NCI-H524 (cell line): ENCODE data around the gene CUX1.
A peak's percentile ranks its signal among the peaks of the same experiment; 100 is the strongest.
"Not testable (repeated sequence)": the region's sequence is repeated elsewhere in the genome, so short reads cannot be mapped to it uniquely, and the experiment has no call there.

Experiments used
- DNase-seq, 2 experiments: peaks; one replicate each; lab custom pipeline; 2025; lab: John Stamatoyannopoulos, UW

Gene CUX1

DNA sequence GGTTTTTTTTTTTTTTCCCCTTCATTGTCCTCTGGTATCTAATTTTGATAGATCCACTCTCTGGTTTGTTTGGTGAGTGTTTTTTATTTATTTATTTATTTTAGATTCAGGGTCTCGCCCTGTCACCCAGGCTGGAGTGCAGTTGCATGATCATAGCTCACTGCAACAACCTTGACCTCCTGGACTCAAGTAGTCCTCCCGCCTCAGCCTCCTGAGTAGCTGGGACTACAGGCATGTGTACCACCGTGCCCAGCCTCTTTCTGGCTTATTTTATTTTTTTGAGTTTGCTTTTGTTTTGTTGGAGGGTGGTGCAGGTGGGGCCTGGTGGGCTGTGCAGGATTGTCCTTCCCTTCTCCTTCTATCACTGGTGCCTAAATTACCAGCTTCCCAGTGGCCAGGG, 282.0 kb downstream of the CUX1 start:
- DNase-seq: no peak

DNA sequence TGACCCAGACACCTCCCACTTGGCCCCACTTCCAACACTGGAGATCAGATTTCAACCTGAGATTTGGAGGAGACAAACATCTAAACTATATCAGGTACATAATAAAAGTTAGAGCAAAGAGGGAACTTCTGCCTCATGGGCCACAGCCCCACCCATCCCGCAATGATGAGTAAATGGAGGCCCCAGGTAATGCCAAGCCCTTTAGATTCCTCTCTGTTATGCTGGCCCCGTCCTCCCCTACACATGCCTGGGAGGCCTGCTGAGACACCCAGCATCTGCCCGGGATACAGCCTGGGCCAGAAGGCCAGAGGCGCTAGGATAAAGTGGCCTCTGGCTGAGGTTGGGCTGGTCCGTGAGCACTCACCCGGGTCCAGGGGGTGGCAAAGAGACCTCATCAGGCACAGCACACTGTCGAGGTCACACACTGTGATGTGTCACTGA, 283.7 kb downstream of the CUX1 start:
- no peak for DNase-seq

DNA sequence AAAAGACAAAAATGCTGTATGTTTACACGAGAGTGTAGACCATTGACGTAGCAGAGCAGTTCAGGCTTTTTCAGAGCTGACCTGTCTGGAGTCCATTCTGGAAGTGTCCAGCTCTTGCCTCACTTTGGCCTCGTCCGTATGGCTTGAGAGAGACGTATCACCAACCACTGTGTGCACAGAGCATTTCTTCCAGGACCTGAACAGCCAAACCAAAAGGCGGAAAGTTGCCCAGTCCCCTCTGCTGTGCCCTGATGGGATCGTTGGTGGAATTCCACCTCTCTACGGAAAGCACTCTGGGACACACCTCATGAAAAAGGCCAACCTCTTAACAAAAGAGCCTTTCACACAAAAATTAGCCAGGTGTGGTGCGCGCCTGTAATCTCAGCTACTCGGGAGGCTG, 284.5 kb downstream of the CUX1 start:
- DNase-seq: no peak

DNA sequence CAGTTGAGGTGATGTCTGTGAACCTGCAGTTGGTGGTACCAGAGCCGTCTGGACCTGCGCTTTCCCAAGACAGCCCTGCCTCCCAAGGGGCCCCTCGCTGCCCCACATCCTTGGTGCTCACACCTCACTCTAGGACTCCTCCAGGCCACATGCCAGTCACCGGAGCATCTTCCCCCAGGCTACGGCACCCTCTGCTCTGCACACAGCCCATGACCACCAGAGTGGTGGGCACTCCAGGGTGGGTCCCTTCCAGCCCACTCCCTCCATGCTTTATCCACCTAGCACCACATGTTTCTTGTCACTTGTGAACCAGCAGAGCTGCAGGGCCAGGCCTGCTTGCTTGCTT, 285.6 kb downstream of the CUX1 start:
- no peak for DNase-seq

DNA sequence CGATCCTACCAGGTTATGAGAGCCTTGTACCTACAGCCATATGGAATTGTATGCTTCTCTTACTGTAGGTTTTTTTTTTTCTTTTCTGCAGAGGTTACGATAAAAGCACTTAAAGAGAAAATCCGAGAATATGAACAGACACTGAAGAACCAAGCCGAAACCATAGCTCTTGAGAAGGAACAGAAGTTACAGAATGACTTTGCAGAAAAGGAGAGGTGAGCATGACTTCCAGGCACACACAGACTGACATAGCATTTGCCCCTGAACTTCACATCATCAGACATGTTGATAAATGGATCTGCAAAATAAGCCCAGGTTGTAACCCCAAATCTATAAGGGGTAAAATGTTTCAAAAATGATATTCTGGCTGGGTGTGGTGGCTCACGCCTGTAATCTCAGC, 286.8 kb downstream of the CUX1 start:
- DNase-seq: no peak

DNA sequence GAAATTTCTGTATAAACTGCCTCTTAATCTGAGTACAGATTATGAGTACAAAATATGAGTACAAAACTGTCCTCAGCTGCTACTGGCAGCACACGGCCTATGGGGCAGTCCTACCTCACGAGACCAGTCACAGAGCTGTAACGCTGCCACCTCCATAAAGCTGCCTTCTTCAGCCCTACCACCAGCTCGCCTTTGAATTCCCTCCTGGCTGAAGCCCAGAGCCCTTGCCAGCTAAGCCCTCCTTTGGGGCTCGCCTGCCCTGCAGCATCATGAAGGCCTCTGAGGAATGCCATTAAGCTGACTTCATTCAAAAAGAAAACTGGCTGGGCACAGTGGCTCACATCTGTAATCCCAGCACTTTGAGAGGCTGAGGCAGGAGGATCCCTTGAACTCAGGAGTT, 289.2 kb downstream of the CUX1 start:
- DNase-seq: no peak

DNA sequence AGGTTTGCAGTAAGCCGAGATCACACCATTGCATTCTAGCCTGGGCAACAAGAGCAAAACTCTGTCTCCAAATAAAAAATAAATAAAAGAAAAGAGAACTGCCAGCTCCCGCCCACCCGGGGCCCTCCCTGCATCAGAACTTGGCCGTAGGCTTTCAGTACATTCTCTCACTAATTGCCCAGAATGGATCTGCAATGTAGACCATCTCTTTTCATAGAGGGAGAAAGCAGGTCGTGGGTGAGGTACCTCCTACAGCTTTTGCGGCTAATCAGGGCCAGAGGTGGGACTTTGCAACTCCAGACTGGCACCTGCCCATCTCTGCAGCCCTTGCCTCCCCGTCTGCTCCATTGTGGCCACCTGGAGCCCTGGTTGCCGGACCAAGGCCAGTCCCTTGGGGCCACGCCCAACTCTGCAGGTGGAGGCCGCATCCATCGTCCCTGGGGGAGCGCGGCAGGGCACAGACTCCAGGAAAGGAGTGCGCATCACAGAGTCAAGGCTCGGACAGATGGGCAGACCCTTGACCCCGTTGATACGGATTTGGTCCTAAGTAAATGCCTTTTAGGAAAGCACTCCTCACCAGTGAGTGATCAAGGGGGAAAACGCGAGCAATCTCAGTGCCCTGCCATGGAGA, 290.2 kb downstream of the CUX1 start:
- DNase-seq: no peak

DNA sequence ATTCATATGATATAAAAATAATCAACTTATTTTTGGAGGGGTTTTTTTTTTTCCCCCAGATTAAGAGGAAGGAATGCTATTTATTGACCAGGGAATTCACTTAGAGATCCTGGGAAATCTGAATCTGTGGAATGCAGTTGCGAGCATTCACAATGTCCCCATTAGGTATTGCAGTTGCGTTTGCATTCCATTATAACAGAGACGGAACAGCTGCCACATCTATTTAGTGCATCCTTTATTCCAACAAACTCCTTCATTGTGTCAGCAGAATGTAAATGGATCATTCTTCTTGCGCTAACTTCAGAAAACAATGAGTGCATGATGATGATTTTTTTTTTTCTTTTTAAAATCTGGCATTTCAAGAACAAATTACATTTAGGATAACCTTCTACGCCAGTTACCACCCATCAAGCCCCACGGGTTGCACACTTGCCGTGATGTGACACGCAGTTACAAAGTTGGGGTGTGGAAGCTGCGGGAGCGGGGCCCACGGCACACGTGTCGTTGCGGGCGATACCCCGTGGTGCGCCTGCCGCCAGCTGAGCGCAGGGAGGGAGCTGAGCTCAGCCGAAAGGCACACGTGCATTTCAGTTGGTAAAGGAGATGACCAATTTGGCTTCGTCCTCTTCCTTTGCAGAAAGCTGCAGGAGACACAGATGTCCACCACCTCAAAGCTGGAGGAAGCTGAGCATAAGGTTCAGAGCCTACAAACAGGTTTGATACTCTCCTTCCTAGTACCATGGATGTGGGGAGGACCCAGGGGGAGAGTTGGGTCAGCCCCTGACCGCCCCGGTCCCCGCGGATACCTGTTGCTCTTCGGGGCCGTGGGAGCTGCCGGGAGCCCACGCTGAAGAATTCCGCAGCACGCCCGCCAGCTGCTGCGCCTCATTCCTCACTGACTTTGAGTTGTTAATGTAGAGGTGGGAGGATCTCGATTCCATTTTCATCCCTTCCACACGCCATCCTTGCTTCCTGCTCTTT, 293.9 kb downstream of the CUX1 start:
- no peak for DNase-seq

DNA sequence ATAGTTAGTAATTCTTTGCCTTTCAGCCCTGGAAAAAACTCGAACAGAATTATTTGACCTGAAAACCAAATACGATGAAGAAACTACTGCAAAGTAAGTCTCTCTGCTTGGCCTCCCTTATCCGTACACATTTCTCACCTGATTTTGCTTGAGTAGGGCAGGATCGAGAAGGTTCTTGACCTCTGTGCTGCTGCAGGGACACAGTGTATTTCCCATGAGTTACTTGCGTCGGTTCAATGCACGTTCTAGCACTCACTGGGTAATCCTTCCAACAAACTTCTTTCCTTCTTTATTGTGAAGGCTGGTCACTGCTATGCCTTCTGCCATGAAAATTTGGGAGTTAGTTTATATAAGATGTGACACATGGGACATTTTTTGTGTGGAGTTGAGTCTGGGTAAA, 297.8 kb downstream of the CUX1 start:
- no peak for DNase-seq

DNA sequence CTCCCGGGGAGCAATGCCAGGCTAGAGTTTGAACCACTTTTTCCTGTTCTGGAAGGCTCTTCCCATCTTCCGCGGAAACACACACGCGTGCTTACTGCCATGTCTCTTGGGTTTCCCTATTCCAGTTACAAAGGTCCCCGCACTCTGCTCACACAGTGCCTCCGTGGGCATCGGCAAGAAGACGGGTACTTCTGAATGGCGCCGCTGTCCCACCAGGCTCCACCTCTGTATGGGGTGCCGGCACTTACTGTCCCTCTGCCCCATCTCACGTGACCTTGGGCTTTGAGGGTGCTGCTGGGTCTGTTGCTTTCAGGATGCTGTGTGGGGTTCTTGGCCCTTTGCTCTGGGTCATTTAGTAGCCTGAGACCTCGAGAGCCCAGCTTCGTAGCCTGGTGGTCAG, 298.5 kb downstream of the CUX1 start:
- no peak for DNase-seq

DNA sequence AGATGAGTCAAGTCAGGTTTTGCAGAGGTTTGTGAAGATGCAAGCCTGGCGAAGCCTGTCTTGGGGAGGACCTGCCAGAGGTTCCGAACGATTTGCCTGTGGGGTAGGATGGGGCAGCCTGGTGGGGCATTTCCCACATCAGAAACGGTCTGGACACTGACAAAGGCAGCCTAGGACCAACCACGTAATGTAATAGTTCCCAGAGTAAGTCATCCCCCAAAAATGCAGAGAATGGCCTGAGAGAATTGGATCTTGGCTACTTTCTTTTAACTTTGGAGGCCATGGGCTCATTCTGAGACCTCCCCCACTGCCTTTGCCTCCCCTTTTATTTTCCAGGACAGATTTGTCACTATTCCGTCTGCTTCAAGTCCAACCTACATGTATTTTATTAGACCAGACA, 300.3 kb downstream of the CUX1 start:
- DNase-seq: no peak

DNA sequence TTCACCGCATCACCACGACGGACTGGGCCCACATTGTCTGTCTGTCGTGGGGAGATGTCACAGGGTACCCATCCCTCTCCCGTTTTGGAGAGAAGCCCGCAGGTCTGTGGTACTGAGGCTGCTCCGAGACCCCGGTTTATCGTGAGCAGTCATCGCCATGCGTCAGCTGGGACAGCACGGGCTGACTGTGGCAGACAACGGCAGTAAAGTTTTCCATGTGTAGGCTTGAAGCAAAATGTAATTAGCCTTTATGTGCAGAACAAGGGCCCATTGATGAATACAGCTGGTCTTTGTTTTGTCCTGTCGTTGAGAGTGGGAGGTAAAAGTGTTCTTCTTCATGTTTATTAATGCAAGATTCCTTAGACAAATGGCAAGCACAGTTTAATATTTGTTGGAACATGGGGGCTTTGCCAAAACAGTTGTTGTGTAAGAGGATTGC, 301.8 kb downstream of the CUX1 start:
- DNase-seq: no peak

DNA sequence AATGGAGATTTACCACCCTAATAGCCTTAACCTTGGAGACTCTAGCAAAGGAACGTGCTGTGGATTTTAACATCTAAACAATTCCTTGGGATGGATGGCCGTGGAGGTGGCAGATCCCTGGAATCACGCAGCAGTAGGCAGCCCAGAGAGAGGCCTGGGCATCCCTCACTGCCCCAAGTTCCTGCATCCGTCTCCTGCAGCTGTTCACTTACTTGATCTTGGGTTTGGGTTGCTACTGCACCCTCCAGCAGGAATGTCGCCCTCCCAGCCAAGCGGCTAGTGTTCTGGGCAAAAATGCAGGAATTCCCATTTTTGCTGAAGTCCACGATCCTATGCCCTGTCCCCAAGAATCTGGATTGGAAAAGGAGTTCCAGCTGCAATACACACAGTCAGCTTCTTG, 302.5 kb downstream of the CUX1 start:
- no peak for DNase-seq

DNA sequence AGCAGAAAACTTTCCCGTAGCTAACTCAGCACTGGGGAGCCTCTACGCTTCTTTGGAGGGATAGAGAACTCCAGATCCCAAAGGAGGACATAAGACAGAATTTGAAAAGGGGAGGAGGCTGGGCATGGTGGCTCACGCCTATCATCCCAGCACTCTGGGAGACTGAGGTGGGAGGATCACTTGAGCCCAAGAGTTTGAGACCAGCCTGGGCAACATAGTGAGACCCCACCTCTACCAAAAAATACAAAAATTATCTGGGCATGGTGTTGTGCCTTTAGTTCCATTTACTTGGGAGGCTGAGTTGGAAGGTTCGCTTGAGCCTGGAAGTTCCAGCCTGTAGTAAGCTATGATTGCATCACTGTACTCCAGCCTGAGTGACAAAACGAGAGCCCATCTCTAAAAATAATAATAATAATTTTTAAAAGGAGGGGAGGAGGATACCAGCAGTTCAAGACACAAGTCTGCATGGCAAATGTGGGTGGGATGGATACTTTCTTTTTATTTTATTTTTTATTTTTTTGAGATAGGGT, 303.3 kb downstream of the CUX1 start:
- DNase-seq: no peak

DNA sequence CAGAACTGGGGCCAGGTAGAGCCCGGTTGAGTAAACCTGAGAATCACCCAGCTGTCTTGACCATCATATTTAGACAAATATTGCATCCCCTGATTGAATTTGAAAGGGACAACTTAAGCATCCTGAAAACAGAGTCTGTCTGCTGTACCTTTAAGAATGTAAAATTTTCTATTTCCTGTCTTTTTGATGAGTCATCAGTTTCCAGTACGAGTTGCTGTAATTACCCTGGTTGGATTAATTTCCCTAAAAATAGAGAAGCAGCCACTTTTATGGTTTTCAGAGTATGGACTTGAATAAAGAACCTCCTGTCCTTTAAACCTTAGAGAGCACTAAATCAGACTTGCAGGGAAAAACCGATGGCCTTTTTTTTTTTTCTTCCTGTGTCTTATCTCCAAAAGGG, 304.6 kb downstream of the CUX1 start:
- no peak for DNase-seq

DNA sequence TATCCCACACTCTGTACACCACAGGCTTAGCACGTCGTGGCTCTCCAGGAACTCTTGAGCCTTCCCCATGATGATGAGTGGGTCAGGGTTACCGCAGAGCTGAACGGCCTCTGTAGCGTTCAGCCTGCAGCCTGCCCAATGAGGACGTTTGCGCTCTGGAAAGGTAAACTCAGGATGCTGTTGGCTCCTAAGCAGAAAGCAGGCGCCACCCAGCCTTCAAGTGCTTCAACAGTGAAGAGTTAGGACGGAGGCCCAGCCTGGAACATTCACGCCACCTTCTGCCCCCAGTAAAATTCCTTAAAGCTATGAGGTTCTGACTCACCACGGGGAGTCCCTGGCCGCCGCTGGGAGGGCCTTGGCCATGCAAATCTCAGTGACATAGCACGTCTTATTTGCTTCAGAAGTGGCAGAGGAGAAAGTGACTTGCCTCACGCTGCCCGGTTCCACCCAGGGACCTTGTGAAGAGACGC, 307.7 kb downstream of the CUX1 start:
- no peak for DNase-seq

DNA sequence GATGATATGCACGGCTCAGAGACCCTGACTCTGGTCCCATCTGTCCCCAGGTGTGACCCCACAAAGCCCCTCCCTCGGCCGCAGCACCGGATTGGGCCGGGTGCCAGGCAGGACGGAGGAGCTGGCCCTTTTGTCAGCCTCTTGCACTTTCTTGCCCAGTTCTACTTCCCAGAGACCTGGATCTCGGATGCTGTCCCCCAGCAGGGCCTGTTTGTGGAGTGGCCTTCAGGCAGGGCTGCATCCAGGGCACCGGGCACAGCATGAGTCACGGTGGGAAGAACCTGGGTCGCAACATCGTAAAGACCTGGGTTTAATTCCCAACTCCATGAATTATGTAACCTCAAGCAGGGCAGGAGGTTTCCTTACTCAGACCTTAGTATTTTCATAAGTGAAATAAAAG, 310.9 kb downstream of the CUX1 start:
- no peak for DNase-seq

DNA sequence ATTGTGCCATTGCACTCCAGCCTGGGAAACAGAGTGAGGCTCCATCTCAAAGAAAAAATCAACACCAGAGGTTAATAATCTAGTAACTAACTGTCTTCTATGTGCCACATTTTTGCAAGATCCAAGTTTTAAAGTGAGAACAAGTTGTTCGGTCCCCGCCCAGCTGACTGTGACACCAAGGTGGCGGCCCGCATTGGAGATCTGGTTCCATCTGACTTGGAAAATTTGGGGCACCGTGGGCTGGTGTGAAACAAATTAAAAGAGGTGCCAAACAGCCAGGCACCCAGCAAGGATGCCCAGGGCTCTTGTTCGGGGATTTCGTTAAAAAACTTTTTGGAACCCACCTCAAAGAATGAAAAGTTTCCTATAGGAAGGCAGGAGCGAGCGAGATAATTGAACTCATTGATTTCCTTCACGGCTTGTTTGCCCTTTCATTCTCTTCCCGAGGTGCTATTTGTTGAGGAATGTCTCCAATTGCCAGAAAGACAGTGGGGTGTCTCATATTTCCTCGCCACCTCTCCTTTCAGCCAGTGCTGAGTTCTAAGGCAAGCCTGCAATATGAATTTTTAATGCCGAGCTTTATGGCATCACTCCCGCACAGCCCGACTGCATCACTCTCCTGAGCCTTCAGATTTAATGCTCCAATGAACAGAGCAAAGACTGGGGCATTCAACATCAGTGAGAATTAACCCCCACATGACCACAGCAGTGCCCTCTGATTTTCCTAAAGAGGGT, 312.4 kb downstream of the CUX1 start:
- no peak for DNase-seq

DNA sequence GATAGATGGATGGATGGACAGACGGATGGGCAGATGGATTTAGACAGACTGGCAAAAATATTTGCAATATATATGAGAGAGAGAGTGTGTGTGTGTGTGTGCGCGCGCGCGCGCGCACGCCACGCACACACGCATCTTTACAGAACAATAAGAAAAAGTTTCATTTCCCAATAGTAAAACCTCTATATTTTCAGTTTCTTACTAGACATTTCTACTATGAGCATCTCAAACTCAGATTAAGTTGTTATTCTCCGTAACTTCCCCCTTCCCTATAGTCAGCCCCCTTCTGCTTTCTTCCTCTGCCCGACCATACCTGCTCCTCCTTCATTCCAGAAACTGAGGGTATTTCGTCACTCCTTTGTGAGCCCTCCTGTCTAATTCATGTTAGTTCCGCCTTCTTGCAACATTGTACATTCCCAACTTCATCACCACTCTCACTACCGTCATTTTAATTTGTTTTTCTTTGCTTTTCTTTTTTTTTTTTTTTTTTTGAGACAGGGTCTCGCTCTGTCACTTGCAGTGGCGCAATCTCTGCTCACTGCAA, 314.9 kb downstream of the CUX1 start:
- DNase-seq: no peak

DNA sequence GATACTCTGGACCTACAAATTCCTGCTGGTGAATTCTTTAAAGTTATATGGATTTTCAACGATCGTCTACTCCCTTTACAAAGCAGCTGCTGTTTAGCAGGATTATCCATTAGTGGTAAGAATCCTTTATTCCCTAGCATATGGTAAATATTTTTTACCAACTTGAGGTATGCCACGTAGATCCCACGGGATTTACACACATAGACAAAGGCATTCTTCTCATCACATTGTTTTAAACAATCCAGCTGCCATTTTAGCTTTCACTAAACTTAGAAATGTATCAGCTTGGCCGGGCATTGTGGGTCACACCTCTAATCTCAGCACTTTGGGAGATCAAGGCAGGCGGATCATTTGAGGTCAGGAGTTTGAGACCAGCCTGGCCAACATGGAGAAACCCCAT, 321.2 kb downstream of the CUX1 start:
- peak; percentile 9 to 76 for DNase-seq

DNA sequence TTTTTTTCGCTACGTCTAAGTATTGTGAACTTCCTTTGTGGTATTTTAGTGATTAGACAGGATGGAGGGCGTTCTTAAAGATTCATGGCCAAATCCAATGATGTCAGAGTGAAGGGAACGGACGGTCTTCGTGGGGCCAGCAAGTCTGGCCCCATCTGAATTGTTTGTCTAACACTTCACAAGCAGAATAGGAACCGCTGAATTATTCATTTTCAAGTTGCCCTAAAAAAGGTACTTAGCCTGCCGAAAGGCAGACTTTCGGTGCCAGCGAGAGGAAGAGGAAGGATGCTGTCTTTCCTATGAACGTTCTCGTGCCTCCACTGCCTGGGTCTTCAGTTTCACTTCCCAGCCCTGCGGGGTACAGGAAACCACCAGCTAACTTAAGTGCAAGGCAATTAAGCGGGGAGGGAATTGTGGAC, 323.5 kb downstream of the CUX1 start:
- no peak for DNase-seq

DNA sequence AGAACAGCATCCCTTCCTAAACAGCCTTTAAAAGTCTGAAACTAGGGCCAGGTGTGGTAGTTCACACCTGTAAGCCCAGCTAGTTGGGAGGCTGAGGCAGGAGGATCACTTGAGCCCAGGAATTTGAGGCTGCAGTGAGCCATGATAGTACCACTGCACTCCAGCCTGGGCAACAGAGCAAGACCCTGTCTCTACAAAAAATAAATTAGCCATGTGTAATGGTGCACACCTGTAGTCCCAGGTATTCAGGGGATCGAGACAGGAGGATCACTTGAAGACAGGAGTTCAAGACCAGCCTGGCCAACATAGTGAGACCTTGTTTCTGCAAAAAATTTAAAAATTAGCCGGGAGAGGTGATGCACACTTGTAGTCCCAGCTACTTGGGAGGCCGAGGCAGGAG, 325.0 kb downstream of the CUX1 start:
- DNase-seq: not testable (repeated sequence)
